ENCODE measurements around the gene TFAP2C. TPM values are rescaled to one million over a fixed set of nuclear protein-coding genes. Genes with fewer than 3 reads are reported as not detected.

TFAP2C gene
- total and polyA plus RNA-seq, 12 donors: 0.16 to 1.2 (median 0.44) TPM; not detected in 1

DNA sequence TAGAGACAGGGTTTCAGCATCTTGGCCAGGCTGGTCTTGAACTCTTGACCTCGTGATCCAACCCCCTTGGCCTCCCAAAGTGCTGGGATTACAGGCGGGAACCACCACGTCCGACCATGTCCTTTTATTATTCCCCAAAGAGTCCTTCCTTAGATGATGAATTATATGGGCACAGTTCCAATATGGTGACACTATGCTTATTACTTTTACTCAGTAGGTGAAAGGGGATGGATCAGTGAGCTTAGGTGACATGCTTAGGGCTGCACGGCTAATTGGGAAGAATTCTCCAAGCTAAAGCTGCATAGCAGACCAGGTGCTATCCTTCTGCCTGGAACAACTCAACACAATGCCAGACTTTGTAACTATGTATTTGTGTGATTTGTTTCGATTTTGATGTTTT lies 38.2 kb upstream of the TFAP2C start:
- DNase-seq: no peak
- Histone ChIP-seq H3K9me3 (replicated peaks in 1 of 3) (no peaks in the 10 kb centered on the region), H3K27me3 (no peaks in the 10 kb centered on the region), H3K4me3 (no peak overlapping the region), H3K36me3 (replicated peaks in 1 of 2) (no peaks in the 10 kb centered on the region), H3K4me1 (replicated peaks in 1 of 2) (no peaks in the 10 kb centered on the region), H3K27ac (no peak overlapping the region)
- WGBS, 4 donors: 66 to 77% (median 70%) methylated on average over 6 of the region's 6 CpGs
- intact Hi-C loops (cut with DNase I): no loop called here
- TF ChIP-seq, protein P1, sequence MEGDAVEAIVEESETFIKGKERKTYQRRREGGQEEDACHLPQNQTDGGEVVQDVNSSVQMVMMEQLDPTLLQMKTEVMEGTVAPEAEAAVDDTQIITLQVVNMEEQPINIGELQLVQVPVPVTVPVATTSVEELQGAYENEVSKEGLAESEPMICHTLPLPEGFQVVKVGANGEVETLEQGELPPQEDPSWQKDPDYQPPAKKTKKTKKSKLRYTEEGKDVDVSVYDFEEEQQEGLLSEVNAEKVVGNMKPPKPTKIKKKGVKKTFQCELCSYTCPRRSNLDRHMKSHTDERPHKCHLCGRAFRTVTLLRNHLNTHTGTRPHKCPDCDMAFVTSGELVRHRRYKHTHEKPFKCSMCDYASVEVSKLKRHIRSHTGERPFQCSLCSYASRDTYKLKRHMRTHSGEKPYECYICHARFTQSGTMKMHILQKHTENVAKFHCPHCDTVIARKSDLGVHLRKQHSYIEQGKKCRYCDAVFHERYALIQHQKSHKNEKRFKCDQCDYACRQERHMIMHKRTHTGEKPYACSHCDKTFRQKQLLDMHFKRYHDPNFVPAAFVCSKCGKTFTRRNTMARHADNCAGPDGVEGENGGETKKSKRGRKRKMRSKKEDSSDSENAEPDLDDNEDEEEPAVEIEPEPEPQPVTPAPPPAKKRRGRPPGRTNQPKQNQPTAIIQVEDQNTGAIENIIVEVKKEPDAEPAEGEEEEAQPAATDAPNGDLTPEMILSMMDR (IDR thresholded peaks at IDR 0.05): no peak
- TF ChIP-seq POLR2A (IDR thresholded peaks at IDR 0.05): no peak

DNA sequence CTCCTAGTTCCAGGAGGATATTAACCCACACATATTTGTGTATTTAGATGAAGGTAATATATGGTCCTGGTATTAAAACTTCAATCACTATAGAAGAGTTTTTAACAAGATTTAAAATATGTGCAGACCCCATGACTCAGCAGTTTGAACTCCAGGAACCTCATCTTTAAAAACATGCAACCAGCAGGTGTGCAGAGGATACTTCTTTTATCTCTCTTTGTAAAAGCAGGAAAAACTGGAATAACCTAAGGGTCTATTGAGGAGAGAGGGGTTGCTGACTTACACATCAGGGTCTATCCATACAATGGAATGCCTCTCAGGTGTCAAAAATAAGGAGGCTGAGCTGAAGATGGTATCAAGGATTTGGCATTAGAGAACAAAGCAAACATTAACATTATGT lies 36.9 kb upstream of the TFAP2C start:
- Histone ChIP-seq H3K27me3 (no peaks in the 10 kb centered on the region), H3K36me3 (replicated peaks in 1 of 2) (no peaks in the 10 kb centered on the region), H3K9me3 (replicated peaks in 1 of 3) (no peaks in the 10 kb centered on the region), H3K4me1 (replicated peaks in 1 of 2) (no peaks in the 10 kb centered on the region), H3K27ac (no peak overlapping the region), H3K4me3 (no peak overlapping the region)
- no peak for TF ChIP-seq POLR2A (IDR thresholded peaks at IDR 0.05)
- TF ChIP-seq, protein P1 (IDR thresholded peaks at IDR 0.05): no peak
- no peak for DNase-seq
- intact Hi-C loops (cut with DNase I): no loop called here

DNA sequence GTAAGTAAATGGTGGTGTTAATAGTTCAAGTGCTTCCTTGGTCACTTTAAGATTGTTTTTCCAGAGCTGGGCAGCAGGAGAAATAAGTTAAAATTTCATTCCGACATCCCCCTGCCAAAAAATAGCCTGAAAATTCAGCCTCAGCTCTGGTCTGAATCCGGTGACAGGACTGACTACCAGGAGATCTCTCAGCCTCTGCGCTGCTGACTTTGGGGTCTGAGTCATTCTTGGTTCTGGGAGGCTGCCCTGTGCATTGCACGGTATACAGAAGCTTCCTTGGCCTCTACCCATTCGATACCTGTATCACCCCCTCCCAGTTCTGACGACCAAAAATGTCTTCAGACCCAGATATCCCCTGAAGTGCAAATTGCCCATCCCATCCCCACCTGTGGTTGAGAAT lies 36.3 kb upstream of the TFAP2C start:
- no peaks in the 10 kb centered on the region for H3K9me3 ChIP-seq (replicated peaks in 1 of 3)
- H3K4me1 ChIP-seq (replicated peaks in 1 of 2): no peaks in the 10 kb centered on the region
- 68 to 79% (median 72%) methylated on average over 4 to 6 of the region's 6 CpGs for WGBS, 4 donors
- no peaks in the 10 kb centered on the region for H3K27me3 ChIP-seq
- no peaks in the 10 kb centered on the region for H3K36me3 ChIP-seq (replicated peaks in 1 of 2)
- H3K4me3 ChIP-seq: no peak overlapping the region
- intact Hi-C loops (cut with DNase I): no loop called here
- no peak for DNase-seq
- H3K27ac ChIP-seq: no peak overlapping the region
- no peak for TF ChIP-seq POLR2A (IDR thresholded peaks at IDR 0.05)
- TF ChIP-seq, protein P1 (IDR thresholded peaks at IDR 0.05): no peak

DNA sequence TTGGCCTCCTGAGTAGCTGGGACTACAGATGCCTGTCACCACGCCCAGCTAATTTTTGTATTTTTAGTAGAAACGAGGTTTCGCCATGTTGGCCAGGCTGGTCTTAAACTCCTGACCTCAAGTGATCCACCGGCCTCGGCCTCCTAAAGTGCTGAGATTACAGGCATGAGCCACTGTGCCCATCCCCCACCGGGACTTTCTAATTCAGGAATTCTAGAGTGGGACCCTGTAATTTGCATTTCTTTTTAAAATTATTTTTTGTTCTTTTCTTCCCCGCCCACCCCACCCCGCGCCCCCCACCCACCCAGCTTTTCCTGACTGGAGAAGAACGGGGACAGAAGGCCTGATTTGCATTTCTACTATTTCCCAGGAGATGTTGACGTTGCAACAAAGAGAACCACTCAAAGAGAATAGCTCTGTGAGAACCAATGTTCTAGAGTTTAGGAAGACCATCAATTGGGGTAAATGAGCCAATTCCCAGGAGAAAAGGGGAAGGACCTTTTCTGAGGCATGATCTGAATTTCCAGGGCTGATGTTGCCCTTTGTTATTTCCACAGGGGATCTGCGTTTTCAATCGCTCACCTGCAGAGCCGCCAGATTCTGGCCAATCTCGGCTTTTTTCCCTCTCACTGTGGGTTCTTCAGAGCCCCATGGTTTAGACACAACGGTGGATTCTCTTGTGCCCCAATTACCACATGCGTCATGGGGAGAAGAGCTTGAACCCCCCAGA lies 33.2 kb upstream of the TFAP2C start:
- Histone ChIP-seq H3K4me1 (replicated peaks in 1 of 2) (no peaks in the 10 kb centered on the region), H3K27ac (no peak overlapping the region), H3K4me3 (no peak overlapping the region), H3K9me3 (replicated peaks in 1 of 3) (no peaks in the 10 kb centered on the region), H3K27me3 (no peaks in the 10 kb centered on the region), H3K36me3 (replicated peaks in 1 of 2) (no peaks in the 10 kb centered on the region)
- TF ChIP-seq, protein P1 (IDR thresholded peaks at IDR 0.05): no peak
- TF ChIP-seq POLR2A (IDR thresholded peaks at IDR 0.05): no peak
- intact Hi-C loops (cut with DNase I): no loop called here
- no peak for DNase-seq
- 76 to 83% (median 78%) methylated on average over 17 of the region's 17 CpGs for WGBS, 4 donors
